ENCODE results near the gene TMC2. TPM values are rescaled to one million over a fixed set of nuclear protein-coding genes. Genes with fewer than 3 reads are reported as not detected.

The TMC2 gene
- polyA plus RNA-seq, 1 of the 3 experiments (the other 2 are of a cell fraction), result not detected

- H3K4me1 ChIP-seq (ENCODE audit: control insufficient read depth in 1 of 2, insufficient read depth in 2 of 2, low read depth in 1 of 2, low read length in 1 of 2), result peaks cover 0 to 11% of the 10 kb centered on the region in 2 experiments; a peak in 2 of 4 replicates
- peak within 1 kb of the TSS; percentile 89 for H3K4me2 ChIP-seq
- H3F3A ChIP-seq (replicated peaks; ENCODE audit: insufficient read depth), result peaks cover 9% of the 10 kb centered on the region
- H3K9me3 ChIP-seq, result no peaks in the 10 kb centered on the region
- no peaks in the 10 kb centered on the region for H4K20me1 ChIP-seq (ENCODE audit: insufficient read depth)
- H3K4me3 ChIP-seq (ENCODE audit: low read depth in 2 of 2, low read length in 1 of 2), result peak within 1 kb of the TSS; percentile 76 to 97
- POLR2A ChIA-PET, result interaction anchor here (0.7 to 2.1 kb wide), 7 partner anchors 9 to 457 kb away, joined by 3 to 26 read pairs (median 3); partner anchors contain the start of genes NOP56 and SNRPB
- no peaks in the 10 kb centered on the region for H3K27me3 ChIP-seq (ENCODE audit: insufficient read depth)
- no peak for TF ChIP-seq FOSL2 (IDR thresholded peaks at IDR 0.05; ENCODE audit: borderline replicate concordance, low read depth)
- TF ChIP-seq REST (IDR thresholded peaks at IDR 0.05; ENCODE audit: low read depth, low read length), result peak; percentile 59
- no peak for TF ChIP-seq FOXM1 (IDR thresholded peaks at IDR 0.05; ENCODE audit: low read depth)
- peak; percentile 81; the same call in 1 of the 2 replicates for TF ChIP-seq SIN3A (IDR thresholded peaks at IDR 0.05; ENCODE audit: borderline replicate concordance, low read depth, low read length)
- TF ChIP-seq, protein P1, sequence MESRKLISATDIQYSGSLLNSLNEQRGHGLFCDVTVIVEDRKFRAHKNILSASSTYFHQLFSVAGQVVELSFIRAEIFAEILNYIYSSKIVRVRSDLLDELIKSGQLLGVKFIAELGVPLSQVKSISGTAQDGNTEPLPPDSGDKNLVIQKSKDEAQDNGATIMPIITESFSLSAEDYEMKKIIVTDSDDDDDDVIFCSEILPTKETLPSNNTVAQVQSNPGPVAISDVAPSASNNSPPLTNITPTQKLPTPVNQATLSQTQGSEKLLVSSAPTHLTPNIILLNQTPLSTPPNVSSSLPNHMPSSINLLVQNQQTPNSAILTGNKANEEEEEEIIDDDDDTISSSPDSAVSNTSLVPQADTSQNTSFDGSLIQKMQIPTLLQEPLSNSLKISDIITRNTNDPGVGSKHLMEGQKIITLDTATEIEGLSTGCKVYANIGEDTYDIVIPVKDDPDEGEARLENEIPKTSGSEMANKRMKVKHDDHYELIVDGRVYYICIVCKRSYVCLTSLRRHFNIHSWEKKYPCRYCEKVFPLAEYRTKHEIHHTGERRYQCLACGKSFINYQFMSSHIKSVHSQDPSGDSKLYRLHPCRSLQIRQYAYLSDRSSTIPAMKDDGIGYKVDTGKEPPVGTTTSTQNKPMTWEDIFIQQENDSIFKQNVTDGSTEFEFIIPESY (IDR thresholded peaks at IDR 0.05; ENCODE audit: borderline replicate concordance, low read depth), result peak; percentile 42; the same call in 1 of the 2 replicates
- TF ChIP-seq GABPA (IDR thresholded peaks at IDR 0.05; ENCODE audit: low read depth), result peak; percentile 99
- TF ChIP-seq NRF1 (IDR thresholded peaks at IDR 0.05; ENCODE audit: low read depth, low read length), result peak; percentile 45; the same call in 1 of the 2 replicates
- TF ChIP-seq, protein P2, sequence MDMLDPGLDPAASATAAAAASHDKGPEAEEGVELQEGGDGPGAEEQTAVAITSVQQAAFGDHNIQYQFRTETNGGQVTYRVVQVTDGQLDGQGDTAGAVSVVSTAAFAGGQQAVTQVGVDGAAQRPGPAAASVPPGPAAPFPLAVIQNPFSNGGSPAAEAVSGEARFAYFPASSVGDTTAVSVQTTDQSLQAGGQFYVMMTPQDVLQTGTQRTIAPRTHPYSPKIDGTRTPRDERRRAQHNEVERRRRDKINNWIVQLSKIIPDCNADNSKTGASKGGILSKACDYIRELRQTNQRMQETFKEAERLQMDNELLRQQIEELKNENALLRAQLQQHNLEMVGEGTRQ (IDR thresholded peaks at IDR 0.05; ENCODE audit: borderline replicate concordance, low read depth, low read length), result no peak
- TF ChIP-seq TCF12 (IDR thresholded peaks at IDR 0.05), result peak; percentile 48; the same call in 1 of the 2 replicates
- TF ChIP-seq SMC3 (IDR thresholded peaks at IDR 0.05; ENCODE audit: low read depth, low read length), result no peak; the same call in 1 of the 2 replicates
- no peak for TF ChIP-seq TEAD4 (IDR thresholded peaks at IDR 0.05; ENCODE audit: borderline replicate concordance, insufficient read depth)
- TF ChIP-seq YY1 (IDR thresholded peaks at IDR 0.05; ENCODE audit: low read depth), result peak; percentile 98
- TF ChIP-seq, protein P3, sequence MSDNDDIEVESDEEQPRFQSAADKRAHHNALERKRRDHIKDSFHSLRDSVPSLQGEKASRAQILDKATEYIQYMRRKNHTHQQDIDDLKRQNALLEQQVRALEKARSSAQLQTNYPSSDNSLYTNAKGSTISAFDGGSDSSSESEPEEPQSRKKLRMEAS (IDR thresholded peaks at IDR 0.05; ENCODE audit: low read depth), result peak; percentile 88
- peak; percentile 94 for TF ChIP-seq MXI1 (IDR thresholded peaks at IDR 0.05; ENCODE audit: low read depth, low read length)
- peak; percentile 94 for TF ChIP-seq TAF1 (IDR thresholded peaks at IDR 0.05; ENCODE audit: borderline replicate concordance, low read depth, low read length)
- no peak for TF ChIP-seq GATA2 (CRISPR knock-in tag; IDR thresholded peaks at IDR 0.05)
- TF ChIP-seq, protein P4, sequence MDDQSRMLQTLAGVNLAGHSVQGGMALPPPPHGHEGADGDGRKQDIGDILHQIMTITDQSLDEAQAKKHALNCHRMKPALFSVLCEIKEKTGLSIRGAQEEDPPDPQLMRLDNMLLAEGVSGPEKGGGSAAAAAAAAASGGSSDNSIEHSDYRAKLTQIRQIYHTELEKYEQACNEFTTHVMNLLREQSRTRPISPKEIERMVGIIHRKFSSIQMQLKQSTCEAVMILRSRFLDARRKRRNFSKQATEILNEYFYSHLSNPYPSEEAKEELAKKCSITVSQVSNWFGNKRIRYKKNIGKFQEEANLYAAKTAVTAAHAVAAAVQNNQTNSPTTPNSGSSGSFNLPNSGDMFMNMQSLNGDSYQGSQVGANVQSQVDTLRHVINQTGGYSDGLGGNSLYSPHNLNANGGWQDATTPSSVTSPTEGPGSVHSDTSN (IDR thresholded peaks at IDR 0.05), result no peak
- TF ChIP-seq CHD2 (IDR thresholded peaks at IDR 0.05; ENCODE audit: low read length, partially characterized antibody), result peak; percentile 76
- TF ChIP-seq RCOR1 (IDR thresholded peaks at IDR 0.05; ENCODE audit: low read length), result no peak
- peak; percentile 56; the same call in 1 of the 2 replicates for TF ChIP-seq NFIC (IDR thresholded peaks at IDR 0.05; ENCODE audit: borderline replicate concordance)
- peak; percentile 98 for TF ChIP-seq POLR2AphosphoS5 (IDR thresholded peaks at IDR 0.05; ENCODE audit: low read depth, low read length)
- TF ChIP-seq ELF1 (IDR thresholded peaks at IDR 0.05), result peak; percentile 98
- H3K27ac ChIP-seq (ENCODE audit: low read depth in 2 of 2, low read length in 1 of 2), result peak within 1 kb of the TSS; percentile 93 to 96
- 11% methylated on average over 30 of the region's 49 CpGs for WGBS (ENCODE audit: low lambda C conversion rate)
- no peaks in the 10 kb centered on the region for H3K9me2 ChIP-seq
- CTCF ChIA-PET, result interaction anchor here (1.1 to 2.1 kb wide), 4 partner anchors 15 to 142 kb away, joined by 3 to 8 read pairs (median 5); no protein-coding TSS in a partner anchor
- peaks cover 17% of the 10 kb centered on the region; the same call in 1 of the 2 replicates for H3K79me2 ChIP-seq (ENCODE audit: insufficient read depth)
- peak; percentile 90 for DNase-seq
- peaks cover 15 to 26% of the 10 kb centered on the region in 2 experiments for H3K36me3 ChIP-seq (replicated peaks in 1 of 2; ENCODE audit: control insufficient read depth in 1 of 2, insufficient read depth in 2 of 2, low read length in 1 of 2)
- peak within 1 kb of the TSS; percentile 83 for H3K9ac ChIP-seq
- peak within 1 kb of the TSS; percentile 66 for H2AFZ ChIP-seq (ENCODE audit: low read depth)
Measured at GRCh38 chr20:2663887-2664719, 127.7 kb downstream of the TMC2 start, which contains the start of gene IDH3B. Gene IDH3B, minus strand, starts transcription at chr20:2664216. Its CDS starts 28 bp downstream, at chr20:2664188.
